GM12878 (cell line): ENCODE results near the gene APOA4. TPM values are rescaled to one million over a fixed set of nuclear protein-coding genes. Genes with fewer than 3 reads are reported as not detected.
A peak's percentile ranks its signal among the peaks of the same experiment; 100 is the strongest.

Source experiments
- CBX3 ChIP-seq: fragments of 200-600 bp; sonication (generic); IDR thresholded peaks from 2 replicates; pipeline ENCODE4 v1.6.1; 2016; ENCODE audit warnings: low read depth, borderline replicate concordance
- CREB1 ChIP-seq: IDR thresholded peaks from 2 replicates; pipeline ENCODE4 v1.6.1; 2012; ENCODE audit warnings: low read depth, mild to moderate bottlenecking, inconsistent platforms
- JUNB ChIP-seq: IDR thresholded peaks from 2 replicates; pipeline ENCODE4 v1.6.1; 2016; ENCODE audit warnings: antibody characterized with exemption, mild to moderate bottlenecking
- KDM1A ChIP-seq: fragments of 200-600 bp; sonication (generic); IDR thresholded peaks from 2 replicates; pipeline ENCODE4 v1.6.1; 2016; ENCODE audit warnings: borderline replicate concordance
- NBN ChIP-seq: fragments of 450-650 bp; IDR thresholded peaks from 2 replicates; pipeline ENCODE4 v1.6.1; 2016
- NR2F1 ChIP-seq: fragments of 450-650 bp; conservative IDR thresholded peaks from 2 replicates; pipeline ENCODE4 v1.6.1; 2017; ENCODE audit warnings: mild to moderate bottlenecking
- RCOR1 ChIP-seq: conservative IDR thresholded peaks from 2 replicates; pipeline ENCODE4 v1.6.1; 2012; ENCODE audit warnings: low read depth, low read length, improper control_type of control experiment
- RELA ChIP-seq: fragments of 450-650 bp; IDR thresholded peaks from 2 replicates; pipeline ENCODE4 v1.8.0; 2014; ENCODE audit warnings: borderline replicate concordance; ENCODE audit not compliant: partially characterized antibody
- SMARCA5 ChIP-seq: fragments of 450-650 bp; IDR thresholded peaks from 2 replicates; pipeline ENCODE4 v1.6.1; 2017; ENCODE audit warnings: mild to moderate bottlenecking
- YY1 ChIP-seq: IDR thresholded peaks from 2 replicates; pipeline ENCODE4 v1.6.1; 2011; ENCODE audit warnings: low read depth, mild to moderate bottlenecking, low read length
- ZBED1 ChIP-seq: IDR thresholded peaks from 2 replicates; pipeline ENCODE4 v1.6.1; 2016; ENCODE audit warnings: borderline replicate concordance
- ZNF384 ChIP-seq: IDR thresholded peaks from 2 replicates; pipeline ENCODE4 v1.6.1; 2012; ENCODE audit warnings: low read depth, mild to moderate bottlenecking, low read length, improper control_type of control experiment, borderline replicate concordance
- ZNF622 ChIP-seq: fragments of 450-650 bp; IDR thresholded peaks from 2 replicates; pipeline ENCODE4 v1.6.1; 2017; ENCODE audit warnings: mild to moderate bottlenecking, inconsistent platforms
- ZZZ3 ChIP-seq: IDR thresholded peaks from 2 replicates; pipeline ENCODE4 v1.6.1; 2011; ENCODE audit warnings: low read depth; ENCODE audit not compliant: control insufficient read depth, insufficient read length
- polyA plus RNA-seq, 11 experiments: library from polyadenylated mRNA; depleted of rRNA in 4 of 11; unstranded in 6 of 11; stranded (reverse) in 5 of 11; fragments of >200 nt; fragmentation: Nextera tagmentation in 4 of 11; fragmentation: Illumina TruSeq in 1 of 11; extraction: Ambion mirVana in 4 of 11; extraction: Trizol in 1 of 11; gene quantifications; 1 replicate in 1 of 11; 2 replicates in 10 of 11; pipeline versions ENCODE4 v1.2.1 to v1.2.3, GENCODE V29; 2011 to 2016; ENCODE audit warnings: inconsistent platforms in 2 of 11, missing spikeins in 2 of 11, low read depth in 1 of 11
- total RNA-seq, 4 experiments: library from RNA; depleted of rRNA in 3 of 4; stranded (reverse); fragments of >200 nt in 3 of 4; fragmentation: Illumina TruSeq in 1 of 4; extraction: Trizol in 1 of 4; gene quantifications; 2 replicates each; pipeline versions ENCODE4 v1.2.1 to v1.2.3, GENCODE V29; 2013 to 2021
- TF ChIP-seq, protein P1 (sequence below): fragments of 150-350 bp; IDR thresholded peaks from 2 replicates; pipeline ENCODE4 v1.6.1; 2016; ENCODE audit warnings: low read depth, low read length
- TF ChIP-seq, protein P2 (sequence below): IDR thresholded peaks from 2 replicates; pipeline ENCODE4 v1.6.1; 2011; ENCODE audit warnings: borderline replicate concordance, low read depth, mild to moderate bottlenecking, moderate library complexity, mixed read lengths, low read length; ENCODE audit not compliant: insufficient read depth; ENCODE audit errors: extremely low read length
- TF ChIP-seq, protein P3 (sequence below), 3 experiments: IDR thresholded peaks in 2 of 3; conservative IDR thresholded peaks in 1 of 3; 2 replicates each; pipeline ENCODE4 v1.5.1; 2011; ENCODE audit warnings: low read depth in 3 of 3, low read length in 3 of 3, mild to moderate bottlenecking in 3 of 3, control low read depth in 2 of 3, moderate library complexity in 2 of 3, inconsistent platforms in 1 of 3, mixed read lengths in 1 of 3; ENCODE audit not compliant: control insufficient read depth in 2 of 3, insufficient read depth in 1 of 3; ENCODE audit errors: extremely low read depth in 1 of 3
- TF ChIP-seq, protein P4 (sequence below): IDR thresholded peaks from 2 replicates; pipeline ENCODE4 v1.6.1; 2012; ENCODE audit warnings: low read depth, low read length, improper control_type of control experiment
- TF ChIP-seq, protein P5 (sequence below): IDR thresholded peaks from 2 replicates; pipeline ENCODE4 v1.6.1; 2012; ENCODE audit warnings: low read depth, low read length, improper control_type of control experiment
- TF ChIP-seq, protein P6 (sequence below): fragments of 450-650 bp; IDR thresholded peaks from 2 replicates; pipeline ENCODE4 v1.6.1; 2017; ENCODE audit warnings: mild to moderate bottlenecking

APOA4 gene
- total and polyA plus RNA-seq, 10 of the 15 experiments (the other 5 are each of a cell fraction or from before 2014, with no cell fraction given) = not detected

DNA sequence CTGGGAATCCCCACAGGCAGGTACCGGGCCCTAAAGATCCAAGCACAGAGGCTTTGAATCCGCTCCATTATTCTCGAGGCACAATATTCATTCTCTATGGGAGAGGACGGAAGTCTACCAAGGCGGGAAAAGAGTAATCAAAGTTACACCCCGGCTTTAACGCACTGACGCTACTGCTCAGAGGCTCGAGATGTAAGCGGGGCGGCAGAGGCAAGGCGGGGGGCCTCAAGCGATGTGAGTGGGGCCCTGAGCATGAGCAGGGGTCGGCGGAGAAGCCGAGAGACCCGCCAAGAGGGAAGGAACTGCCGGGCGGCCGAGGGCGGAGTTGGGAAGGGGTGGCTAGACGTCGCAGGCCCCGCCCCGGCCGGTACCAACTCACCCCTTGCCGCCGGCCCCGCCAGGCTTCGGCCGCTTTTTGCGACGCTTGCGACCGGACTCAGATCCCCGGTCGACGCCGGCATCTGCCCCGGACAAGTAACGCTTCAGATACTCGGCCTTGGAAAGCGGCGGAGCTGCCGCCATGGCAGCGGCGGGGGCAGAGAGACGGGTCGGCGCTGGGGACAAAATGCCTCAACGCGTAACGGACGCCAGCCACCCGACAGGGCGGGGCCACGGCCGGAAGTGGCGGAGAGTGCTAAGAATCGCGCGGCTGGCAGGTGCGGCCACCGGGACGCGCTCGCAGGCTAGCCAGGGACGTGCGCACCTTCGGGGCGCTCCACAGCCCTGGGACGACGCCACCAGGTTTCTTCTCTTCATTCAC, 50.5 kb downstream of the APOA4 start, which contains the start of gene BUD13 (continued):
- TF ChIP-seq, protein P1, sequence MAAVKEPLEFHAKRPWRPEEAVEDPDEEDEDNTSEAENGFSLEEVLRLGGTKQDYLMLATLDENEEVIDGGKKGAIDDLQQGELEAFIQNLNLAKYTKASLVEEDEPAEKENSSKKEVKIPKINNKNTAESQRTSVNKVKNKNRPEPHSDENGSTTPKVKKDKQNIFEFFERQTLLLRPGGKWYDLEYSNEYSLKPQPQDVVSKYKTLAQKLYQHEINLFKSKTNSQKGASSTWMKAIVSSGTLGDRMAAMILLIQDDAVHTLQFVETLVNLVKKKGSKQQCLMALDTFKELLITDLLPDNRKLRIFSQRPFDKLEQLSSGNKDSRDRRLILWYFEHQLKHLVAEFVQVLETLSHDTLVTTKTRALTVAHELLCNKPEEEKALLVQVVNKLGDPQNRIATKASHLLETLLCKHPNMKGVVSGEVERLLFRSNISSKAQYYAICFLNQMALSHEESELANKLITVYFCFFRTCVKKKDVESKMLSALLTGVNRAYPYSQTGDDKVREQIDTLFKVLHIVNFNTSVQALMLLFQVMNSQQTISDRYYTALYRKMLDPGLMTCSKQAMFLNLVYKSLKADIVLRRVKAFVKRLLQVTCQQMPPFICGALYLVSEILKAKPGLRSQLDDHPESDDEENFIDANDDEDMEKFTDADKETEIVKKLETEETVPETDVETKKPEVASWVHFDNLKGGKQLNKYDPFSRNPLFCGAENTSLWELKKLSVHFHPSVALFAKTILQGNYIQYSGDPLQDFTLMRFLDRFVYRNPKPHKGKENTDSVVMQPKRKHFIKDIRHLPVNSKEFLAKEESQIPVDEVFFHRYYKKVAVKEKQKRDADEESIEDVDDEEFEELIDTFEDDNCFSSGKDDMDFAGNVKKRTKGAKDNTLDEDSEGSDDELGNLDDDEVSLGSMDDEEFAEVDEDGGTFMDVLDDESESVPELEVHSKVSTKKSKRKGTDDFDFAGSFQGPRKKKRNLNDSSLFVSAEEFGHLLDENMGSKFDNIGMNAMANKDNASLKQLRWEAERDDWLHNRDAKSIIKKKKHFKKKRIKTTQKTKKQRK = no peak
- TF ChIP-seq, protein P2, sequence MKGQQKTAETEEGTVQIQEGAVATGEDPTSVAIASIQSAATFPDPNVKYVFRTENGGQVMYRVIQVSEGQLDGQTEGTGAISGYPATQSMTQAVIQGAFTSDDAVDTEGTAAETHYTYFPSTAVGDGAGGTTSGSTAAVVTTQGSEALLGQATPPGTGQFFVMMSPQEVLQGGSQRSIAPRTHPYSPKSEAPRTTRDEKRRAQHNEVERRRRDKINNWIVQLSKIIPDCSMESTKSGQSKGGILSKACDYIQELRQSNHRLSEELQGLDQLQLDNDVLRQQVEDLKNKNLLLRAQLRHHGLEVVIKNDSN = no peak
- peak; percentile 73 for TF ChIP-seq RELA
- TF ChIP-seq, protein P3, sequence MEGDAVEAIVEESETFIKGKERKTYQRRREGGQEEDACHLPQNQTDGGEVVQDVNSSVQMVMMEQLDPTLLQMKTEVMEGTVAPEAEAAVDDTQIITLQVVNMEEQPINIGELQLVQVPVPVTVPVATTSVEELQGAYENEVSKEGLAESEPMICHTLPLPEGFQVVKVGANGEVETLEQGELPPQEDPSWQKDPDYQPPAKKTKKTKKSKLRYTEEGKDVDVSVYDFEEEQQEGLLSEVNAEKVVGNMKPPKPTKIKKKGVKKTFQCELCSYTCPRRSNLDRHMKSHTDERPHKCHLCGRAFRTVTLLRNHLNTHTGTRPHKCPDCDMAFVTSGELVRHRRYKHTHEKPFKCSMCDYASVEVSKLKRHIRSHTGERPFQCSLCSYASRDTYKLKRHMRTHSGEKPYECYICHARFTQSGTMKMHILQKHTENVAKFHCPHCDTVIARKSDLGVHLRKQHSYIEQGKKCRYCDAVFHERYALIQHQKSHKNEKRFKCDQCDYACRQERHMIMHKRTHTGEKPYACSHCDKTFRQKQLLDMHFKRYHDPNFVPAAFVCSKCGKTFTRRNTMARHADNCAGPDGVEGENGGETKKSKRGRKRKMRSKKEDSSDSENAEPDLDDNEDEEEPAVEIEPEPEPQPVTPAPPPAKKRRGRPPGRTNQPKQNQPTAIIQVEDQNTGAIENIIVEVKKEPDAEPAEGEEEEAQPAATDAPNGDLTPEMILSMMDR (IDR thresholded peaks at IDR 0.05 in 2 of 3, conservative IDR thresholded peaks at IDR 0.05 in 1 of 3; ENCODE audit: control insufficient read depth in 2 of 3, extremely low read depth in 1 of 3, insufficient read depth in 1 of 3, low read depth in 3 of 3, low read length in 3 of 3) = no peak; a peak in 1 of 6 replicates
- TF ChIP-seq RCOR1 = peak; percentile 82; the same call in 1 of the 2 replicates
- TF ChIP-seq CREB1 = peak; percentile 83
- TF ChIP-seq NR2F1 = no peak; the same call in none of the 2 replicates
- TF ChIP-seq NBN = peak; percentile 89
- no peak for TF ChIP-seq KDM1A
- no peak for TF ChIP-seq ZNF384
- TF ChIP-seq, protein P4, sequence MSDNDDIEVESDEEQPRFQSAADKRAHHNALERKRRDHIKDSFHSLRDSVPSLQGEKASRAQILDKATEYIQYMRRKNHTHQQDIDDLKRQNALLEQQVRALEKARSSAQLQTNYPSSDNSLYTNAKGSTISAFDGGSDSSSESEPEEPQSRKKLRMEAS = peak; percentile 70
- TF ChIP-seq ZNF622 = no peak
- TF ChIP-seq ZZZ3 = no peak
- TF ChIP-seq SMARCA5 = 0 out of 2 replicates have a peak, but pooled peaks have one; percentile 24
- TF ChIP-seq, protein P5, sequence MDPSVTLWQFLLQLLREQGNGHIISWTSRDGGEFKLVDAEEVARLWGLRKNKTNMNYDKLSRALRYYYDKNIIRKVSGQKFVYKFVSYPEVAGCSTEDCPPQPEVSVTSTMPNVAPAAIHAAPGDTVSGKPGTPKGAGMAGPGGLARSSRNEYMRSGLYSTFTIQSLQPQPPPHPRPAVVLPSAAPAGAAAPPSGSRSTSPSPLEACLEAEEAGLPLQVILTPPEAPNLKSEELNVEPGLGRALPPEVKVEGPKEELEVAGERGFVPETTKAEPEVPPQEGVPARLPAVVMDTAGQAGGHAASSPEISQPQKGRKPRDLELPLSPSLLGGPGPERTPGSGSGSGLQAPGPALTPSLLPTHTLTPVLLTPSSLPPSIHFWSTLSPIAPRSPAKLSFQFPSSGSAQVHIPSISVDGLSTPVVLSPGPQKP = peak; percentile 93
- no peak for TF ChIP-seq JUNB
- TF ChIP-seq, protein P6, sequence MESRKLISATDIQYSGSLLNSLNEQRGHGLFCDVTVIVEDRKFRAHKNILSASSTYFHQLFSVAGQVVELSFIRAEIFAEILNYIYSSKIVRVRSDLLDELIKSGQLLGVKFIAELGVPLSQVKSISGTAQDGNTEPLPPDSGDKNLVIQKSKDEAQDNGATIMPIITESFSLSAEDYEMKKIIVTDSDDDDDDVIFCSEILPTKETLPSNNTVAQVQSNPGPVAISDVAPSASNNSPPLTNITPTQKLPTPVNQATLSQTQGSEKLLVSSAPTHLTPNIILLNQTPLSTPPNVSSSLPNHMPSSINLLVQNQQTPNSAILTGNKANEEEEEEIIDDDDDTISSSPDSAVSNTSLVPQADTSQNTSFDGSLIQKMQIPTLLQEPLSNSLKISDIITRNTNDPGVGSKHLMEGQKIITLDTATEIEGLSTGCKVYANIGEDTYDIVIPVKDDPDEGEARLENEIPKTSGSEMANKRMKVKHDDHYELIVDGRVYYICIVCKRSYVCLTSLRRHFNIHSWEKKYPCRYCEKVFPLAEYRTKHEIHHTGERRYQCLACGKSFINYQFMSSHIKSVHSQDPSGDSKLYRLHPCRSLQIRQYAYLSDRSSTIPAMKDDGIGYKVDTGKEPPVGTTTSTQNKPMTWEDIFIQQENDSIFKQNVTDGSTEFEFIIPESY = no peak
- TF ChIP-seq YY1 = peak; percentile 97
- TF ChIP-seq ZBED1 = no peak
- no peak for TF ChIP-seq CBX3
